Neural progenitor cell (in vitro differentiated cells): ENCODE data around the gene SPOUT1. TPM values are rescaled to one million over a fixed set of nuclear protein-coding genes. Genes with fewer than 3 reads are reported as not detected.

Experiments used
- DNase-seq: peaks from one replicate; pipeline ENCODE4 v3.0.0-alpha.2; 2016; ENCODE audit warnings: low spot score
- H2AFZ ChIP-seq: fragments of 200-600 bp; sonication (generic); replicated peaks from 2 replicates; pipeline ENCODE4 v1.6.1; 2016; ENCODE audit warnings: antibody characterized with exemption
- H3F3A ChIP-seq: fragments of 200-600 bp; sonication (generic); 2 replicates; pipeline ENCODE4 v1.6.1; 2016; ENCODE audit warnings: antibody characterized with exemption, low read depth
- H3K27ac ChIP-seq: fragments of 200-600 bp; sonication (generic); 2 replicates; pipeline ENCODE4 v1.5.1; 2016; ENCODE audit warnings: mild to moderate bottlenecking
- H3K27me3 ChIP-seq: fragments of 200-600 bp; sonication (generic); 2 replicates; pipeline ENCODE4 v1.6.1; 2016; ENCODE audit warnings: mild to moderate bottlenecking, moderate library complexity
- H3K36me3 ChIP-seq: fragments of 200-600 bp; sonication (generic); 2 replicates; pipeline ENCODE4 v1.5.1; 2016
- H3K4me1 ChIP-seq: fragments of 200-600 bp; sonication (generic); 2 replicates; pipeline ENCODE4 v1.6.1; 2016; ENCODE audit warnings: mixed run types
- H3K4me2 ChIP-seq: fragments of 200-600 bp; sonication (generic); 2 replicates; pipeline ENCODE4 v1.6.1; 2016
- H3K4me3 ChIP-seq: fragments of 200-600 bp; sonication (generic); 2 replicates; pipeline ENCODE4 v1.5.1; 2016
- H3K79me2 ChIP-seq: fragments of 200-600 bp; sonication (generic); 2 replicates; pipeline ENCODE4 v1.6.1; 2016; ENCODE audit warnings: low read depth
- H3K9ac ChIP-seq: fragments of 200-600 bp; sonication (generic); 2 replicates; pipeline ENCODE4 v1.6.1; 2016
- H3K9me3 ChIP-seq: fragments of 200-600 bp; sonication (generic); 2 replicates; pipeline ENCODE4 v1.5.1; 2016; ENCODE audit warnings: low read depth
- H4K20me1 ChIP-seq: fragments of 200-600 bp; sonication (generic); 2 replicates; pipeline ENCODE4 v1.6.1; 2016; ENCODE audit warnings: low read depth
- H3K27ac Mint-ChIP-seq: 3 replicates; pipeline ENCODE4 v1.8.0; 2021; ENCODE audit warnings: mixed read lengths
- H3K27me3 Mint-ChIP-seq: 2 replicates; pipeline ENCODE4 v1.8.0; 2022; ENCODE audit warnings: low read depth, mild to moderate bottlenecking, inconsistent platforms, moderate library complexity, mixed read lengths; ENCODE audit not compliant: insufficient read depth
- H3K36me3 Mint-ChIP-seq: 3 replicates; pipeline ENCODE4 v1.8.0; 2021; ENCODE audit warnings: mixed read lengths
- H3K4me1 Mint-ChIP-seq: 3 replicates; pipeline ENCODE4 v1.8.0; 2021; ENCODE audit warnings: mixed read lengths
- H3K4me3 Mint-ChIP-seq: 3 replicates; pipeline ENCODE4 v1.8.0; 2021; ENCODE audit warnings: mild to moderate bottlenecking, moderate library complexity, mixed read lengths
- H3K9me3 Mint-ChIP-seq: 3 replicates; pipeline ENCODE4 v1.8.0; 2020; ENCODE audit warnings: mixed read lengths
- EZH2 ChIP-seq: fragments of 200-600 bp; sonication (generic); IDR thresholded peaks from 2 replicates; pipeline ENCODE4 v1.6.1; 2017; ENCODE audit warnings: antibody characterized with exemption, mild to moderate bottlenecking, moderate library complexity
- EZH2phosphoT487 ChIP-seq: fragments of 200-600 bp; sonication (generic); IDR thresholded peaks from 2 replicates; pipeline ENCODE4 v1.6.1; 2017; ENCODE audit warnings: antibody characterized with exemption
- total RNA-seq: library from RNA; depleted of rRNA; stranded (reverse); fragments of >200 nt; gene quantifications from 2 replicates; pipeline ENCODE4 v1.2.3, GENCODE V29; 2015; ENCODE audit warnings: low replicate concordance
- TF ChIP-seq, protein P1 (sequence below): fragments of 200-600 bp; sonication (generic); IDR thresholded peaks from 2 replicates; pipeline ENCODE4 v1.5.1; 2017; ENCODE audit warnings: antibody characterized with exemption, mild to moderate bottlenecking

The SPOUT1 gene
- total RNA-seq, 1 donor from 2014 or later, result 17.2 TPM

DNA sequence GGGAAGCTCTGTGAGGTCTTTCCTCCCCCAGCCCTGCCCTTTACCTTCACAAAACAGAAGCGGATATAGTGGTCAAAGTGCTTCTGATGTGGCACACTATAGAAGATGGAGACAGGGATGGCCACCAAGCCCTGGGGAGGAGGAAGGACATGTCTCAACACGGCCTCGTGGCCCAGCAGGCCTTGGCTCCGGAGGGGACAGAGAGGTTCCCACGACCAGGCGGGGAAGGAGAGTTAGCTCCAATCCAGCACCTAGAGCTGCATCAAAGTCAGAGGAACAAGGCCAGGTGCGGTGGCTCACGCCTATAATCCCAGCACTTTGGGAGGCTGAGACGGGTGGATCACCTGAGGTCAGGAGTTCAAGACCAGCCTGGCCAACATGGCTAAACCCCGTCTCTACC lies 4.1 kb upstream of the SPOUT1 start:
- peaks cover 5% of the 10 kb centered on the region for H3K36me3 Mint-ChIP-seq
- Histone ChIP-seq H3K4me1 (peaks cover 3% of the 10 kb centered on the region), H3K9me3 (no peaks in the 10 kb centered on the region), H3K4me3 (no peak overlapping the region), H3K27ac (no peak overlapping the region), H4K20me1 (peaks cover under 1% of the 10 kb centered on the region), H3K4me2 (no peak overlapping the region), H3K9ac (no peak overlapping the region), H2AFZ (no peak overlapping the region), H3K27me3 (no peaks in the 10 kb centered on the region), H3K36me3 (no peaks in the 10 kb centered on the region), H3K79me2 (peaks cover 7% of the 10 kb centered on the region), H3F3A (peaks cover 6% of the 10 kb centered on the region)
- no peak for TF ChIP-seq EZH2phosphoT487
- TF ChIP-seq, protein P1, sequence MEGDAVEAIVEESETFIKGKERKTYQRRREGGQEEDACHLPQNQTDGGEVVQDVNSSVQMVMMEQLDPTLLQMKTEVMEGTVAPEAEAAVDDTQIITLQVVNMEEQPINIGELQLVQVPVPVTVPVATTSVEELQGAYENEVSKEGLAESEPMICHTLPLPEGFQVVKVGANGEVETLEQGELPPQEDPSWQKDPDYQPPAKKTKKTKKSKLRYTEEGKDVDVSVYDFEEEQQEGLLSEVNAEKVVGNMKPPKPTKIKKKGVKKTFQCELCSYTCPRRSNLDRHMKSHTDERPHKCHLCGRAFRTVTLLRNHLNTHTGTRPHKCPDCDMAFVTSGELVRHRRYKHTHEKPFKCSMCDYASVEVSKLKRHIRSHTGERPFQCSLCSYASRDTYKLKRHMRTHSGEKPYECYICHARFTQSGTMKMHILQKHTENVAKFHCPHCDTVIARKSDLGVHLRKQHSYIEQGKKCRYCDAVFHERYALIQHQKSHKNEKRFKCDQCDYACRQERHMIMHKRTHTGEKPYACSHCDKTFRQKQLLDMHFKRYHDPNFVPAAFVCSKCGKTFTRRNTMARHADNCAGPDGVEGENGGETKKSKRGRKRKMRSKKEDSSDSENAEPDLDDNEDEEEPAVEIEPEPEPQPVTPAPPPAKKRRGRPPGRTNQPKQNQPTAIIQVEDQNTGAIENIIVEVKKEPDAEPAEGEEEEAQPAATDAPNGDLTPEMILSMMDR, result no peak
- TF ChIP-seq EZH2, result no peak
- no peaks in the 10 kb centered on the region for H3K9me3 Mint-ChIP-seq
- H3K4me3 Mint-ChIP-seq, result no peak overlapping the region
- no peak overlapping the region for H3K27ac Mint-ChIP-seq
- peaks cover 11% of the 10 kb centered on the region for H3K4me1 Mint-ChIP-seq
- DNase-seq, result no peak
- peaks cover 7% of the 10 kb centered on the region for H3K27me3 Mint-ChIP-seq

GRCh38 chr9:128828719-128829452 lies 708 bp downstream of the SPOUT1 start:
- Histone ChIP-seq H3K4me1 (peaks cover 6% of the 10 kb centered on the region), H3K79me2 (peaks cover 19% of the 10 kb centered on the region), H4K20me1 (peaks cover 2% of the 10 kb centered on the region), H3K27me3 (no peaks in the 10 kb centered on the region), H3K27ac (no peak overlapping the region), H3K9ac (peak overlapping the region; percentile 76), H2AFZ (peak overlapping the region; percentile 89), H3K9me3 (no peaks in the 10 kb centered on the region), H3F3A (peaks cover 6% of the 10 kb centered on the region), H3K4me2 (peak overlapping the region; percentile 97), H3K4me3 (peak overlapping the region; percentile 96), H3K36me3 (no peaks in the 10 kb centered on the region)
- peak overlapping the region; percentile 60 for H3K27ac Mint-ChIP-seq
- TF ChIP-seq EZH2 (no peak), EZH2phosphoT487 (no peak)
- TF ChIP-seq, protein P1, result no peak
- peaks cover 14% of the 10 kb centered on the region for H3K4me1 Mint-ChIP-seq
- peak overlapping the region; percentile 96 for H3K4me3 Mint-ChIP-seq
- no peak for DNase-seq
- no peaks in the 10 kb centered on the region for H3K9me3 Mint-ChIP-seq
- H3K27me3 Mint-ChIP-seq, result peaks cover 5% of the 10 kb centered on the region
- peaks cover 9% of the 10 kb centered on the region for H3K36me3 Mint-ChIP-seq

DNA sequence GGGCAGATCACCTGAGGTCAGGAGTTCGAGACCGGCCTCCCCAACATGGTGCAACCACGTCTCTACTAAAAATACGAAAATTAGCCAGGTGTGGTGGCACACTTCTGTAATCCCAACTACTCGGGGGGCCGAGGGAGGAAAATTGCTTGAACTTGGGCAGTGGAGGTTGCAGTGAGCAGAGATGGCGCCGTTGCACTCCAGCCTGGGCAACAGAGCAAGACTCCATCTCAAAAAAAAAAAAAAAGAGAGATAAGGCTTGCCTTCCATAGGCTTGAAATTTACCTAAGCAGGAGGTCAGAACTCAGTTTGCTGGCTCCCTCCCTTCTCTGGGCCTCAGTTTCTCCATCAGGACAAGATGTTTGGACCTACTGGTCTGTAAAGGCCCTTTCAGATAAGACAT lies 1.3 kb downstream of the SPOUT1 start:
- Histone ChIP-seq H3K9me3 (no peaks in the 10 kb centered on the region), H3K27ac (no peak overlapping the region), H4K20me1 (peaks cover 2% of the 10 kb centered on the region), H3K4me3 (peak overlapping the region; percentile 96), H3K4me1 (peaks cover 6% of the 10 kb centered on the region), H3K4me2 (peak overlapping the region; percentile 97), H3K27me3 (no peaks in the 10 kb centered on the region), H3F3A (peaks cover 6% of the 10 kb centered on the region), H3K36me3 (no peaks in the 10 kb centered on the region), H3K79me2 (peaks cover 19% of the 10 kb centered on the region), H3K9ac (no peak overlapping the region), H2AFZ (no peak overlapping the region)
- peaks cover 9% of the 10 kb centered on the region for H3K36me3 Mint-ChIP-seq
- peak overlapping the region; percentile 96 for H3K4me3 Mint-ChIP-seq
- DNase-seq, result no peak
- no peak overlapping the region for H3K27ac Mint-ChIP-seq
- peaks cover 14% of the 10 kb centered on the region for H3K4me1 Mint-ChIP-seq
- H3K27me3 Mint-ChIP-seq, result peaks cover 5% of the 10 kb centered on the region
- no peak for TF ChIP-seq EZH2phosphoT487
- TF ChIP-seq EZH2, result no peak
- TF ChIP-seq, protein P1, result no peak
- H3K9me3 Mint-ChIP-seq, result no peaks in the 10 kb centered on the region
